GM19099 (cell line): Measurements from ENCODE around the gene RAPGEF2.

ENCODE experiments used
- POLR2A ChIP-seq: IDR thresholded peaks from 3 replicates; pipeline ENCODE4 v1.6.1; 2011; ENCODE audit warnings: low read depth; ENCODE audit not compliant: insufficient read length; ENCODE audit errors: extremely low read depth

The RAPGEF2 gene

GRCh38 chr4:159284113-159284512 lies 181.2 kb downstream of the RAPGEF2 start:
- TF ChIP-seq POLR2A, result no peak

- TF ChIP-seq POLR2A, result no peak
These were observed 181.9 kb downstream of the RAPGEF2 start for GRCh38 chr4:159284733-159285132.

- TF ChIP-seq POLR2A, result no peak
These were observed 184.9 kb downstream of the RAPGEF2 start for GRCh38 chr4:159287767-159288166.

GRCh38 chr4:159289682-159290081 lies 186.8 kb downstream of the RAPGEF2 start:
- TF ChIP-seq POLR2A, result no peak

GRCh38 chr4:159290321-159291030 lies 187.6 kb downstream of the RAPGEF2 start:
- no peak for TF ChIP-seq POLR2A

DNA sequence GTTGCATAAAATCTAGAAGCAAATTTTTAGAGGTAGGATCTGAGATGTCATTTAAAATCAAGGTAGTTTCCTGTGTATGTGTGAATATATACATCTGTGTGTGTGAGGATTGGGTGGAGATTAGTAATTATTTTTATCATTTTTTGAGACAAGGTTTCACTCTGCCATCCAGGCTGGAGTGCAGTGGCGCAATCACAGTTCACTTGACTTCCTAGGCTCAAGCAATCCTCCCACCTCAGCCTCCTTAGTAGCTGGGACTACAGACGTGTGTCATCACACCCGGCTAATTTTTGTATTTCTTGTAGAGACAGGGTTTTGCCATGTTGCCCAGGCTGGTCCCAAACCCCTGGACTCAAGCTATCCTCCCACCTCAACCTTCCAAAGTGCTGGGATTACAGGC lies 188.3 kb downstream of the RAPGEF2 start:
- no peak for TF ChIP-seq POLR2A

GRCh38 chr4:159292137-159292896 lies 189.4 kb downstream of the RAPGEF2 start:
- TF ChIP-seq POLR2A, result no peak

GRCh38 chr4:159293811-159294515 lies 191.1 kb downstream of the RAPGEF2 start:
- no peak for TF ChIP-seq POLR2A

DNA sequence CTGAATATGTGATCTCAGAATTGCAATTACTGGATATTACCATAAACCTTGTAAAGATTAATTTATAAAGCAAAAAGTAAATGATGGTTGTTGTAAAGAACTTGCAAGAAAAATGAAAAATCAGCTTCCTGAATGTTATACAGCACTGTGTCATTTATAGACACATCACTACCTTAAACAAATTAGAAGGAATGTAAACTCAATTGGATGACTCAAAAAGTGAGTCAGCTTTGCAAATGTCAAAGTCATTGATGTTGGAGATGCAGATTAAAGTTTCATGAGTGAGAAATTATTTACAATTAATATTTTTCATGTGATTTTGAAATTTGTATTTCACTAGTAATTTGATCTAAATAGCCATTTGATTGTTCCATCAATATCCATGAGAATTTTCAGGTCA lies 193.2 kb downstream of the RAPGEF2 start:
- no peak for TF ChIP-seq POLR2A

DNA sequence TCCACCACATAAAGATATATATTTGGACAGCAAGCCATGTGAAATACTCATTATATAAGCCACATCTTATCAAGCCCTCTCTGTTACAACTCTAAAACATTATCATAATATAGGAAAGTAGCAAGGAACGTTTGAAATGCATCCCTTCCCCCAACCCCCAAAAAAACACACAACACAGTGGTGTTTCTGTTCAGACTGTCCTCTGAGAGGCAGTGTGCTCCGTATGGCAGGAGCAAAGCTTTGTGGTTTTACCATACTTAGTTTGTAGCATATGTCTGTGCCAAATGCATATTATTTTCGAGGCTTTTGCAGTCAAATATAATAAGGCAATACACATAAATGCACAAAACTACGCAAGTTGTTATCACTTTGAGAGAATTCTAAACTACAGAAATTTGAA lies 194.2 kb downstream of the RAPGEF2 start:
- TF ChIP-seq POLR2A, result no peak

DNA sequence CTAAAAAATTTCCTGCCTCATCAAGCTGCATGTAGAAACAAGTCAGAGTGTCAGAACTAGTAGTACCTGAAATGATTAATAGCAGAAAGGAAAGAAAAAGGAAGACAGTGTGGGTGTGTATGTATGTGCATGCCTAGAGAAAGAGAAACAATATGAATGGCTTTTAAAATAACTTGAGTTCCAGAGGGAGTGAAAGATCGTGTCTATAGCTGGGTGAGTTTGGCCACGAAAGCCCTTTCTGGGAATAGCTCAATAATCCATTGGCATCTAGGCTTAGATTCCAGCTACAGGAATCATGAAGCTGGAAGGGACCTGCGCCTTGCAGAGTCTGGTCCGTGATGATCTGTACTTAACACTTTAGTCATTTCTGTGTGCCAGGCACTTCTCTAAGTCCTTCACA lies 195.6 kb downstream of the RAPGEF2 start:
- no peak for TF ChIP-seq POLR2A

GRCh38 chr4:159303435-159303834 lies 200.6 kb downstream of the RAPGEF2 start:
- no peak for TF ChIP-seq POLR2A

DNA sequence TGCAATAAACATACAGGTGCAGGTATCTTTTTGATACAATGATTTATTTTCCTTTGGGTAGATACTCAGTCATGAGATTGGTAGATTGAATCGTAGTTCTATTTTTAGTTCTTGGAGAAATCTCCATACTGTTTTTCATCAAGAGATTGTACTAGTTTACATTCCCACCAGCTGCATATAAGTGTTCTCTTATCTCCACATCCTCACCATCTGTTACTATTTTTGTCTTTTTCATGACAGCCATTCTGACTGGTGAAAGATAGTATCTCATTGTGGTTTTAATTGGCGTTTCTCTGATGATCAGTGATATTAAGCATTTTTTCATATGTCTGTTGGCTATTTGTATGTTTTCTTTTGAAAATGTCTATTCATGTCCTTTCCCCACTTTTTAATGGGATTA lies 202.2 kb downstream of the RAPGEF2 start:
- no peak for TF ChIP-seq POLR2A

DNA sequence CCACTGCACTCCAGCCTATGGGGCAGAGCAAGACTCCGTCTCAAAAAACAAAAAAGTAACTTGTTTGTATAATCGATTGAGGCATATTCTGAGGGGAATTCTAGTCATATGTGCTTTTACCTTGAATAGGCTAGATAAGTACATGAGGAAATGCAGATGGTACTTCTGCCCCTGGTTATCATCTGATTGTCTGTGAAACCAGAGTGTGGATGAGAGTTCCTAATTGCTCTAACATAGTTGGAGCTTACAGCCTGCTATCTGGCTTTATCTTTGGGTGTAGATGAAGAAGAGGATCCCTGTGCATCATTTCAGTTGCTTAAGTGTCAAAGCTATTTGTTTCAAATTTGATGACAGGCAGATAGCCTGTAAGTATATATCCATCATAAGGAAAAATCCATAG lies 205.1 kb downstream of the RAPGEF2 start:
- TF ChIP-seq POLR2A, result no peak

GRCh38 chr4:159308566-159309340 lies 205.9 kb downstream of the RAPGEF2 start:
- no peak for TF ChIP-seq POLR2A
